GM19193 (cell line): Measurements from ENCODE around the gene ARF5.

Experiments used
- POLR2A ChIP-seq: IDR thresholded peaks from 4 replicates; pipeline ENCODE4 v1.6.1; 2011; ENCODE audit not compliant: insufficient read depth, insufficient read length; ENCODE audit errors: extremely low read depth

ARF5 gene

DNA sequence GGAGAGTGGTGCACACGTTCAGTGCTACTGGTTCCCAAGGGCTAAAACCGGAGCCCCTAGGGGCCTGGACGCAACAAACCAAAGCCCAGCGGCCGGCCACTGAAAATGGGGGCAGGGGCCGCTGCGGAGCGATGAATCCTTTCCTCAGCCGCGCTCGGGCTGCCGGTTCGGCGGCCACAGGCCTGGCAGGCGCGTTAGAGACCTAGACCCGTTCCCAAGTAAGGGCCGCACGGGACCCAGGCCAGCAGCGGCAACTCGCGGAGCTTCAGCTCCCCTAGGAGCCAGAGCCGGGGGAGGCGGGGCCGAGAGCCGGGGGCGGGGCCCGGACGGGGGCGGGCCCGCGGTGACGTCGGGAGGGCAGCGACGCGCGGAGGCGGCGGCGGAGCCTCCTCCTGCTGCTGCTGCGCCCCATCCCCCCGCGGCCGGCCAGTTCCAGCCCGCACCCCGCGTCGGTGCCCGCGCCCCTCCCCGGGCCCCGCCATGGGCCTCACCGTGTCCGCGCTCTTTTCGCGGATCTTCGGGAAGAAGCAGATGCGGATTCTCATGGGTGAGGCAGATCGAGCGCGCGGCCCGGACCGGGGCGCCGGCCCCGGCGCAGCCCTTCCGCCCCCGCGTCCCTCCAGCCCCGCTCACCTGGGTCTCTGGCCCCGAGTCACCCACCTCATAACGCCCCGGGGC, at the start of gene ARF5:
ARF5 (plus strand) TSS at position 393 of the 678 bp plus-strand sequence; CDS start at position 481, 88 bp downstream.
- TF ChIP-seq POLR2A, result peak; percentile 72

DNA sequence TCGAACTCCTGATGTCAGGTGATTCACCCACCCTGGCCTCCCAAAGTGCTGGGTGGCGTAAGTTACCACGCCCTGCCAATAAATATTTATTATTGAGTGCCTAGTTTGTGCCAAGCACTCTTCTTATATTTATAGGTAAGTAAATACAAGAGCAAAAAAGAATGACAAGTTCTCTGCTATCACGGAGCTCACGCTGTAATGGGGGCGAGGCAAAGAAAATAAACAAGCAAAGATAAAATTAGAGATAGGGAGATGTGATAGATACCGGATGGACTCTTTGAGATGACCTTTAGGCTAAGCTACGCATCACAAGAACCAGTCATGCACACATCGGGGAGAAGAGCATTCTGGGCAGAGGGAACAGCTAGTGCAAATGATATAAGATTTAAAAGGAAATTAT, 49.1 kb upstream of the ARF5 start:
- TF ChIP-seq POLR2A, result no peak

DNA sequence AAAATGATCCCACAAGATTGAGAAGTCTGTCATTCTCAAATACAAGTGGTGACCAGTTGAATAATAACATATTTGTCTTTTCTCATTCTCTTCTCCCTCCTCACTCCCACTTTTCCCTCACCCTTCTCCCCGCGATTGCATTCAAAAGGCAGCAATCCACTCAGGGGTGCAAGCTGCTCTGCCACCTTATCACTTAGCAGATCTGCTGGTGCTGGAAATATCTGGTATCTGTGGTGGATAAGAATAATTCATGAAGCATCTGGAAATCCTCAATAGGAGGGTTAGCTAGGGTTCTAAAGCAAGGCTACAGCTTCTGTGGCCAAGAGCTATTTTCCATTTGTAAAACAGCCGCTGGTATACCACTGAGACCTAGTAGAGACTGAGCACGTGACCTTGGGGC, 46.7 kb upstream of the ARF5 start:
- TF ChIP-seq POLR2A, result no peak

DNA sequence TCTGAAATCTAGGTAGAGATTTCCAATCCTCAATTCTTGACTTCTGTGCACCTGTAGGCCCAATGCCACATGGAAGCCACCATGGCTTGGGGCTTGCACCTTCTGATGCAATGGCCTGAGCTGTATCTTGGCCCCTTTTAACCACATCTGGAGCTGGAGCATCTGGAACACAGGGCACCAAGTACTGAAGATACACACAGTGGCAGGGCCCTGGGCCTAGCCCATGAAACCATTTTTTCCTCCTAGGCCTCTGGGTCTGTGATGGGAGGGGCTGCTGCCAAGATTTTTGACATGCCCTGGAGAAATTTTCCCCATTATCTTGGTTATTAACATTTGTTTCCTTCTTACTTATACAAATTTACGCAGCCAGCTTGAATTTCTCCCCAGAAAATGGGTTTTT, 41.9 kb upstream of the ARF5 start:
- no peak for TF ChIP-seq POLR2A

DNA sequence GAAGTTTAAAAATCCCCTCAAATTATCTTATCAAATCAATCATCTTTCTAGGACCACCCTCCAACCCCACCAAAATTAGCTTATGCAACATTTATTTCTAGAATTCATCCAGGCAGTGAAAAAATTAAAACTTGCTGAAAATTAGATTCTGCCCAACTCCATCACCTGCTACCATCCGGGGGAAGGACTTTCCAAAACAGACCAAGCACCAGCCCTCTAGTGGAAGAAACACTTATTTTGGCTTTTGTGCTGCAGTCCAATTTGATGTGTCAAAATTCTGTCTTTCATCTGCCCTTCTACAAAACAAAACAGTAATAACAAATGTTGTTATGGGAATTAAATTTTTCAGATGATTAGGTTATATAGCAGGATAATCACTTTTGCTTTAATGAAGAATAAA, 38.0 kb upstream of the ARF5 start:
- no peak for TF ChIP-seq POLR2A

DNA sequence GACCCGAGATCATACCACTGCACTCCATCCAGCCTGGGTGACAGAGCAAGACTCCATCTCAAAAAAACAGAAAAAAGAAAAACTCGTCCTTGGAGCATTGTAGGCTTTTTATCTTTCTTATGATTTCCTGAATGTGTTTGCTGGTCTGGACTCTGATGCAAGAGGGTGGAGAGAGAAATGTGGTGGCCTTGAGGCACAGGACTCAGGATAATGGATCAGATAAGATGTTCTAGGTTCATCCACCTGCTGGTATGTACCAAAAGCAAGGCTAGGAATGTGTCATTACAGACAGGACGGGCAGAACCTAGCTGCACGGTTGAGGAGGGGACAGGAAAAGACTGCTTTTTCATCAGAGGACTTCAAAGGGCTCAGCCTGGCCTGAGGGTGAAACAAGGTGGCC, 36.3 kb upstream of the ARF5 start:
- no peak for TF ChIP-seq POLR2A

DNA sequence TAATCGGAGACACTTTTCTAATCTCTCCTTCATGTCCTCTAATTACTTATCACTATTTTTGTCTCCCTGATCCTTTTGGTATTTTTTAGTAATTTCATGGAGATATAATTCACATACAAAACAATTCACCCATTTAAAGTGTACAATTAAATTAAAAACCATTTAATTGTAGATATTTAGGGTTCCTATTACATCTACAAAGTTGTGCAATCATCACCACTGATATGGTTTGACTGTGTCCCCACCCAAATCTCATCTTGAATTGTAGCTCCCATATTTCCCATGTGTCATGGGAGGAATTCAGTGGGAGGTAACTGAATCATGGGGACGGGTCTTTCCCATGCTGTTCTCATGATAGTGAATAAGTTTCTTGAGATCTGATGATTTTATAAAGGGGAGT, 31.8 kb upstream of the ARF5 start:
- TF ChIP-seq POLR2A, result no peak

DNA sequence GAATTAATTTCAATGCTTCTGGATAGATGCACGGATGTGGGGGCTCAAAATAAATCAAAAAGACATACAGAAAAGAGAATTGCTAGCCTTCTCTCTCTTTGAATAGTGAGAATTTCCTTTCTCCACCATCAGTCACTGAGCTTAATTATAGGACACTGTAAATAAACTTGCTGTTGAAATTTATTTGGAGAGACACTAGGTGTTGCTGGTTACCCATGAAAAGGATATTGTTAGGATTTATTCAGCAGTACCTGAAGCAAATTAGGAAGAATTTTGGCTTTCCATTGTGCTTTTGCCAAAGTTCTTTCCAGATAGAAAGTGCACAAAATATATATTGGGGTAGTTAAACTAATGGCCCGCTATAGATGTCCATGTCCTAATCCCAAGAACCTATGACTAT, 30.4 kb upstream of the ARF5 start:
- TF ChIP-seq POLR2A, result no peak

DNA sequence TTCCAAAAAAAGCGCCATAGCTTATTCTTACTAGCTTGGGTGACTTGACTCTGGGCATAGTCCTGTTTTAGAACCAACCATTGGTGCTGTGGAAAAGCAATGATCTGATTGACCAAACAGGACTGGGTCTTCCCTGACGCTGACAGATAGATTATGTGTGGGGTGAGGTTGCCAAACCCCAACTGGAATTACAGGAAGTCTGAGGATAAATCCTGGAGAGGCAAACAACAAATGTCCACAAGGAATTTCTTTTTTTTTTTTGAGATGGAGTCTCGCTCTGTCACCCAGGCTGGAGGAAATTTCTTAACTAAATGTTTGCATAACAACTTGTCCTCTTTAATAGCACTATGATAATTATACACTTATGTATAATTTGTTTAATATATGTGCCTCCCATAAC, 22.0 kb upstream of the ARF5 start:
- TF ChIP-seq POLR2A, result no peak

DNA sequence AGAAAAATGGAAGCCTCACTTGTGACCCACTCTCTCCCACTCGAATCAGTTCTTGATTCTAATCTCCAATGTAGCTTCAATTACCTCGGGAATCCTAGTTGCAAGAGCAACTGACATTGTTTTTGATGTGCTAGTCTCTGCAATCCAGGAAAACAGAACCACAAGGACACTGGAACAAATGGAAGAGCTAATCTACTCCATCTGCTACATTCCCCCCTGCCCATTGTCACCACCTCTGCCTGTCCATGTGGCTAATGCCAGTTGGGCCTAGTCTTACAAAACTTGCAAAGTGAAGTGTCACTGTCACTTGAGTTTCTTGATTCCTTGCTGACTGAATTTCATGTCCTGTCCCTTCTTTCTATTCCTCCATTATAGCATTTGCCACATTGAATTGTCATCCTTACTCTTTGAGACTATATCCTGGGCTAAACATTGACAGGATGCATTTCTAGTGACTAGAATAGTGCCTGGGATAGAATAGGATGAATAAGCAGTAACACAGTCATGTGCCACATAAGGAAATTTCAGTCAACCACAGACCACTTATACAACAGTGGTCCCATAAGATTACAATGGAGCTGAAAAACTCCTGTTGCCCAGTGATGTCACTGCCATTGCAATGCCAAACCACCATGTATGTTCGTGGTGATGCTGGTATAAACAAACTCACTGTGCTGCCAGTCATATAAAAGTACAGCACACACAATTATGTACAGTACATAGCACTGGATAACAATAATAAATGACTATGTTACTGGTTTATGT, 16.3 kb upstream of the ARF5 start:
- no peak for TF ChIP-seq POLR2A

DNA sequence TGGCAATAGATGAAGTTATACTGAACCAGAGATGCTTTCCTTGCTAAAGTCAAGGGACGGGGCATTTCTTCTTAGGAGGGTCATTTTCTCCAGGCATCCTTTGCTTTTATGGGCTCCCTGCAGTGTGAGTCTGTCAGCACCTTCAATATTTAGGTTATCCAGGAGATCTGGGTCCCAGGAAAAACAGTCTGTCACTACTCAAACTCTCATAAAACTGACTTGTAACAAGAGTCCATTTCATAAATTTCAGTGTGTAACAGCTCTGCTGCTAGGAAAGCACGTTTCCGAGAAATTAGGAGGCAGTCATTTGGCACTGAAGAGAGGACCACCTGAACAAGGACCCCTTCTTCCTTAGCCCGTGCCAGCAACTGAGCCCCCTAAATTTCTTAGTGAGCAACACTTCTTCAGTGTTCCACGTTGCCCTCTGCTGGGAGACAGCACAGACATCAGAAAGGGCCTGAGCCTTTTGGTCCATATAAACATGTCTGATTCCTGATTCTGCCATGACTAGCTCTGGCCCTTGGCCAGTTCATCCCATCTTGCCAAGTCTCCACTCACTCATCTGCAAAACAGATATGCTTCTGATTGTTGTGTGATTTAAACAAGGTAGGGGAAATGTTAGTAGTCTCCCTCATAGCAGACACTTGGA, 10.1 kb upstream of the ARF5 start:
- TF ChIP-seq POLR2A, result no peak

DNA sequence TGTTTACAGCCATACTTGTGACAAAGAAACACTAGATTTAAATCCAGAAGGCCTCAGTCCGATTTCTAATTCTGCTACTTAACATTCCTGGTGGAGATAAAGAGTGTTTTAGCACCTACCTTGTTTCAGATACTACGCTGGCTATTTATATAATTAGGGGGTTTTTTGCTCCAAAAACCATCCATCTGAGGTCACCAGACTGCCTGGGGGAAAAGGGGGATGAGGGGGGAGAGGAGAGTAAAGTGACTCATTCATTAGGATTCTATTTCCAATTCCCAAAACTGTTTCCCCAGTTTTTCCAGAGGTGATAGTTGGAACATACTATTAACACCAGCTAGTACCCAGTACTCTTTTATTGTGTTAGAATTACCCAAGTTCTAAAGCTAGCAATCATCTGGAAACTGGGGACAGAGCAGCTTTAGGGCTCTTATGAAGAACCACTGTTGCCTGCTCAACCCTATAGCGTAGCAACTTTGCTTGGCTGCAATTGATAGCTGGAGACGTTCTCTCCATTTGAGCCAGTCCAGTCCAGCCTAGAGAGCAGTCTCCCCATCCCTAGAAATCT, 9.4 kb upstream of the ARF5 start:
- TF ChIP-seq POLR2A, result no peak

DNA sequence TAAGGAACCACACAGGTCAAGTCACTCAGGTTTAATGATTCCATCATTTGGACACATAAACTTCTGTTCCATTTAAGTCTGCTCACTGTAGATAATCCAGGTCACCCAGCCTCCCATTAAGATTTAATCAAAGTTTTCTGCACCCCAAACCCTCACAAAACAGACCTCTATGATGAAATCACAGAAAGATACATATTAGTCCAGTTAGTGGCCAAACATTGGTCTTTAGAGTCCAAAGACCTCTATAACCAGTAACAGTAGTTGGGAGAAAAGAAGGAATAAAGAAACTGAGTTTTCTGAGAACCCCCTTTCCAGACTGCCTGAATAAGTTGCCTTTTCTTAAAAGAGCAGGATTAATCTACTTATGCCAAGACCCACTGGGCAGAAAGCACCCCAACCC, 7.6 kb upstream of the ARF5 start:
- TF ChIP-seq POLR2A, result no peak

DNA sequence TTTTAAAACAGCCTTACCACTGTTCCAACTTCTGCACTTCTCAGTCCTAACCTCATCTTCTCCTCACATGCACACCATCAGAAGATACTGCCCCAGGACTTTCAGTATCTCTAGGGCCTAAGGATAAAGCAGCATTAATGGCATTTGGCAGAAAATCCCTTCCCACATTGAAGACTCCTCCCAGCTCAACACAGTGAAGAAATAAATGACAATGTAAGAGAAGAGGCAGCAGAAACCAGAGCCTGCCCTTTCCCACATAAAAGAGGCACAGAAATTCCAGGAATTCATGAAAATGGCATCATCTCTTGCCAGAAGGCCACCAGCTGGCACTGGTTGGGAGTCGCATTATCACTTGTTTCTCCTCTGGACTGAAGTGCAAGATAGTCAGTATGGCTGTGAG, 6.5 kb upstream of the ARF5 start:
- TF ChIP-seq POLR2A, result no peak

DNA sequence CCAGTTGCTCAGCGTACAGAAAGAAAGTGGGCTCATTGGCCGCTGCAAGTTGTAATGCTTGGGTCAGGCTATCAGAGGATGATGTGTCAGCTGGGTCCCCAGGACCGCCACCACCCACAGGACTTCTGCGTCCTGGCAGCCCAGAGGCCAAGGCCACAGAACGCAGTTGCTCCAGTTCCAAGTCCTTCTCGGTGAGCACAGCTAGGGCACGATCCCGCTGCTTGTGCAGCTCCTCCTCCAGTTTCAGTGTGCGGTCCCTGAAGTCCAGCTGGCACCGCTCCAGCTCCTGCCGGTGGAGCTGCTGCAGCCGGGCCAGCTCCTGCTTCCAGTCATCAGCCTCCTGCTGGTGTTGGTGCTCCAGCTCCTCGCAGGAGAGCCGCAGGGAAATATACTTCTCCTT, 5.8 kb upstream of the ARF5 start:
- no peak for TF ChIP-seq POLR2A

DNA sequence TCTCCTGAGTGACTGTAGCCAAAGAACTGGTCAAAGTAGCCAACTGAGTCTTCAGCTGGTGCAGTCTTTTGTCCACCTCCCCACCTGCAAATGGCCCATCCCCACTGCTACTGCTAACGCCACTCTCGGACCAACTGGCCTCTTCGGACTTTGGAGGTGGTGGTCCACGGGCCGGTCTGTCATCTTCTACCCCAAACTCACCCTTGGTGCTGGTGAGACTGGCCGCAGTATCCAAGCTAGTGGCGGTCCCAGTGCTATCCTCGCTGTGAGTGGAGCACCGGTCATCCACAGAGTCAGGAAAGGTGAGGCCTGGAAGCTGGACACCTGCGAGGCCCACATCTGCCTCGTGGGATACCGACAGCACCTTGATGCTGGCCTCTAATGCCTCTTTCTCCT, 3.6 kb upstream of the ARF5 start:
- no peak for TF ChIP-seq POLR2A
